HG02678 (cell line): ENCODE data around the gene BSPRY.
"Not testable (repeated sequence)": the region's sequence is repeated elsewhere in the genome, so short reads cannot be mapped to it uniquely, and the experiment has no call there.

Experiments
- ATAC-seq: cut with Tn5 transposase; IDR thresholded peaks from one replicate; pipeline ENCODE4 v1.9.1; 2021; ENCODE audit warnings: mild to moderate bottlenecking, moderate library complexity; ENCODE audit not compliant: unreplicated experiment

The BSPRY gene

GRCh38 chr9:113341712-113342410 lies 7.5 kb upstream of the BSPRY start:
- no peak for ATAC-seq

GRCh38 chr9:113343732-113344231 lies 5.6 kb upstream of the BSPRY start:
- ATAC-seq = no peak

GRCh38 chr9:113345190-113345589 lies 4.2 kb upstream of the BSPRY start:
- ATAC-seq = no peak

- ATAC-seq = no peak
Observed at GRCh38 chr9:113345671-113346070, 3.7 kb upstream of the BSPRY start.

GRCh38 chr9:113348437-113348836 lies 904 bp upstream of the BSPRY start:
- ATAC-seq = no peak

GRCh38 chr9:113349066-113349444 lies 286 bp upstream of the BSPRY start:
- no peak for ATAC-seq

- ATAC-seq = no peak
Observed at GRCh38 chr9:113350107-113350661, 843 bp downstream of the BSPRY start.

GRCh38 chr9:113350937-113351336 lies 1.6 kb downstream of the BSPRY start:
- ATAC-seq = no peak

- ATAC-seq = no peak
Observed at GRCh38 chr9:113352006-113352405, 2.7 kb downstream of the BSPRY start.

- ATAC-seq = no peak
Observed at GRCh38 chr9:113352411-113352810, 3.1 kb downstream of the BSPRY start.

GRCh38 chr9:113355040-113355596 lies 5.8 kb downstream of the BSPRY start:
- ATAC-seq = no peak

- no peak for ATAC-seq
Observed at GRCh38 chr9:113356686-113357292, 7.4 kb downstream of the BSPRY start.

- ATAC-seq = no peak
Observed at GRCh38 chr9:113359385-113359784, 10.0 kb downstream of the BSPRY start.

- ATAC-seq = no peak
Observed at GRCh38 chr9:113360242-113360842, 11.0 kb downstream of the BSPRY start.

GRCh38 chr9:113361304-113362018 lies 12.1 kb downstream of the BSPRY start:
- no peak for ATAC-seq

GRCh38 chr9:113363336-113363735 lies 14.0 kb downstream of the BSPRY start:
- no peak for ATAC-seq

GRCh38 chr9:113364951-113365350 lies 15.6 kb downstream of the BSPRY start:
- no peak for ATAC-seq

GRCh38 chr9:113365652-113366051 lies 16.3 kb downstream of the BSPRY start:
- not testable (repeated sequence) for ATAC-seq

GRCh38 chr9:113368348-113368981 lies 19.1 kb downstream of the BSPRY start:
- no peak for ATAC-seq
